Measurements from ENCODE around the gene GPR32.

DNA sequence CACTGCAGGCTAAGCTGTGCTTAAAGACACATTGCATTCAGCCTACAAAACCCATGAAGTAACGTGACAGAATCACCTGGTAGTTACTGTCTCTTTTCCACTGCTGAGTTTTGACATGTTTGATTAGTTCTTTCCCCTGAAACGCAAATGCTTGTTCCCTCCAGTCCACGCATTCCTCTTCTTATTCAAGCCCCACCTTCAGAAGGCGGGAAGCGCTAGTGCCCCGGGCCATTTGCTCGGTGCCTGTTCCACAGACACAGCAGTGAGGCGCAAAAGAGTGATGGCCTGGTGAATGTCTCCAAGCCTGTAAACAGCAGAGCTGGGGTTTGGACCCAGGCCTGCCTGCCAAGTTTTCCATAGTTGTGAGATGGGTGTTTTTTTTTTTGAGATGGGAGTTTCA is 30.8 kb downstream of the GPR32 start:
- TF ChIP-seq LEF1 (IDR thresholded peaks at IDR 0.05; ENCODE audit: borderline replicate concordance): no peak
- TF ChIP-seq FOXA1 (IDR thresholded peaks at IDR 0.05): no peak
- TF ChIP-seq FOXK2 (IDR thresholded peaks at IDR 0.05): no peak
- TF ChIP-seq FOXM1 (IDR thresholded peaks at IDR 0.05; ENCODE audit: borderline replicate concordance): no peak
- TF ChIP-seq, protein P1, sequence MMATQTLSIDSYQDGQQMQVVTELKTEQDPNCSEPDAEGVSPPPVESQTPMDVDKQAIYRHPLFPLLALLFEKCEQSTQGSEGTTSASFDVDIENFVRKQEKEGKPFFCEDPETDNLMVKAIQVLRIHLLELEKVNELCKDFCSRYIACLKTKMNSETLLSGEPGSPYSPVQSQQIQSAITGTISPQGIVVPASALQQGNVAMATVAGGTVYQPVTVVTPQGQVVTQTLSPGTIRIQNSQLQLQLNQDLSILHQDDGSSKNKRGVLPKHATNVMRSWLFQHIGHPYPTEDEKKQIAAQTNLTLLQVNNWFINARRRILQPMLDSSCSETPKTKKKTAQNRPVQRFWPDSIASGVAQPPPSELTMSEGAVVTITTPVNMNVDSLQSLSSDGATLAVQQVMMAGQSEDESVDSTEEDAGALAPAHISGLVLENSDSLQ (IDR thresholded peaks at IDR 0.05): no peak
- TF ChIP-seq L3MBTL2 (conservative IDR thresholded peaks at IDR 0.05): no peak
- TF ChIP-seq ELF4 (IDR thresholded peaks at IDR 0.05): no peak
- TF ChIP-seq HDGF (IDR thresholded peaks at IDR 0.05; ENCODE audit: borderline replicate concordance): no peak
- TF ChIP-seq ARNT (IDR thresholded peaks at IDR 0.05): no peak
- no peak for TF ChIP-seq ZNF384 (IDR thresholded peaks at IDR 0.05)
- TF ChIP-seq SP1 (IDR thresholded peaks at IDR 0.05): no peak

All from HEK293T (cell line).